Spleen (tissue), 11 donors: ENCODE data around the gene OPRM1. TPM values are rescaled to one million over a fixed set of nuclear protein-coding genes. Genes with fewer than 3 reads are reported as not detected.

Experiments
- DNase-seq: peaks from one replicate; pipeline ENCODE4 v3.0.0-alpha.2; 2020
- H3K27ac ChIP-seq, 8 donors: fragments of 200-600 bp; sonication (generic) in 7 of 8; 1 replicate in 4 of 8; 2 replicates in 4 of 8; pipeline versions ENCODE4 v1.5.0 to v1.8.0; 2016 to 2021; ENCODE audit warnings: inconsistent platforms in 4 of 8, mild to moderate bottlenecking in 4 of 8, moderate library complexity in 1 of 8
- H3K27me3 ChIP-seq, 7 donors: fragments of 200-600 bp; sonication (generic) in 6 of 7; replicated peaks in 1 of 7; 1 replicate in 4 of 7; 2 replicates in 3 of 7; pipeline versions ENCODE4 v1.5.0 to v1.8.0; 2016 to 2021; ENCODE audit warnings: inconsistent platforms in 3 of 7, mild to moderate bottlenecking in 1 of 7
- H3K36me3 ChIP-seq, 6 donors: fragments of 200-600 bp; sonication (generic) in 5 of 6; 1 replicate in 4 of 6; 2 replicates in 2 of 6; pipeline versions ENCODE4 v1.5.0 to v1.8.0; 2016 to 2021; ENCODE audit warnings: inconsistent platforms in 2 of 6
- H3K4me1 ChIP-seq, 6 donors: fragments of 200-600 bp; sonication (generic) in 5 of 6; 1 replicate in 3 of 6; 2 replicates in 3 of 6; pipeline versions ENCODE4 v1.5.0 to v1.8.0; 2016 to 2021; ENCODE audit warnings: inconsistent platforms in 3 of 6
- H3K4me3 ChIP-seq, 8 donors: fragments of 200-600 bp; sonication (generic) in 7 of 8; 1 replicate in 4 of 8; 2 replicates in 4 of 8; pipeline versions ENCODE4 v1.5.0 to v1.8.0; 2016 to 2021; ENCODE audit warnings: inconsistent platforms in 4 of 8, mild to moderate bottlenecking in 4 of 8, moderate library complexity in 2 of 8
- H3K9me3 ChIP-seq, 8 donors: fragments of 200-600 bp; sonication (generic) in 7 of 8; 1 replicate in 4 of 8; 2 replicates in 4 of 8; pipeline versions ENCODE4 v1.5.0 to v1.8.0; 2016 to 2021; ENCODE audit warnings: inconsistent platforms in 4 of 8
- POLR2A ChIP-seq, 3 donors: fragments of 450-650 bp; IDR thresholded peaks; one replicate each; pipeline ENCODE4 v1.5.1; 2017; ENCODE audit warnings: antibody characterized with exemption in 3 of 3, mild to moderate bottlenecking in 1 of 3
- POLR2AphosphoS5 ChIP-seq, 3 donors: sonication (generic); formaldehyde crosslinking; IDR thresholded peaks; one replicate each; pipeline ENCODE4 v1.5.1; 2017; ENCODE audit warnings: antibody characterized with exemption in 3 of 3
- WGBS, 5 donors: extraction: QIAGEN DNeasy Blood & Tissue Kit in 3 of 5; methylation state at CpG; one replicate each; pipeline versions ENCODE4 v1.1.5 to v1.1.7; 2013 to 2018; 5-methylcytosine and 5-hydroxymethylcytosine counted together
- intact Hi-C: fragments of 100-400 bp; cut with DNase I; formaldehyde crosslinking; loops from one replicate; pipeline ENCODE4 v1.15.0; 2023; ENCODE audit warnings: low total_unique reads
- polyA plus RNA-seq, 3 donors: library from polyadenylated mRNA; stranded (reverse); fragments of 200-250 nt; gene quantifications; one replicate each; pipeline ENCODE4 v1.2.1, GENCODE V29; 2013
- total RNA-seq, 7 donors: library from RNA; depleted of rRNA in 3 of 7; stranded (reverse); fragments of >200 nt in 3 of 7; fragmentation: NEBNext Ultra II Directional in 4 of 7; extraction: Animal tissue kit (Norgen Biotek cat#: 25700) in 4 of 7; gene quantifications; one replicate each; pipeline versions ENCODE4 v1.1.0 to v1.2.1, GENCODE V29; 2016 to 2021
- TF ChIP-seq, protein P1 (sequence below), 11 experiments: fragments of 200-600 bp in 7 of 11; fragments of 450-650 bp in 4 of 11; sonication (generic) in 4 of 11; IDR thresholded peaks in 8 of 11; conservative IDR thresholded peaks in 3 of 11; 1 replicate in 7 of 11; 2 replicates in 4 of 11; pipeline versions ENCODE4 v1.4.0 to v1.8.0; 2016 to 2021; ENCODE audit warnings: antibody characterized with exemption in 11 of 11, inconsistent platforms in 4 of 11, mild to moderate bottlenecking in 1 of 11
- donor health status: healthy with polysubstance abuse.
- donor health status: DM: no; HTN: no; CAD: no; lungs with moderate emphysema.
- donor health status: DM: no; HTN: no; CAD: no.
- donor health status: Bipolar disorder and iron deficiency.
- donor health status: healthy.
- donor health status: DM: no; HTN: no; CAD: no.
- donor health status: DM: yes; HTN: yes; CAD: no.

The OPRM1 gene
- total and polyA plus RNA-seq, 10 donors, result not detected

DNA sequence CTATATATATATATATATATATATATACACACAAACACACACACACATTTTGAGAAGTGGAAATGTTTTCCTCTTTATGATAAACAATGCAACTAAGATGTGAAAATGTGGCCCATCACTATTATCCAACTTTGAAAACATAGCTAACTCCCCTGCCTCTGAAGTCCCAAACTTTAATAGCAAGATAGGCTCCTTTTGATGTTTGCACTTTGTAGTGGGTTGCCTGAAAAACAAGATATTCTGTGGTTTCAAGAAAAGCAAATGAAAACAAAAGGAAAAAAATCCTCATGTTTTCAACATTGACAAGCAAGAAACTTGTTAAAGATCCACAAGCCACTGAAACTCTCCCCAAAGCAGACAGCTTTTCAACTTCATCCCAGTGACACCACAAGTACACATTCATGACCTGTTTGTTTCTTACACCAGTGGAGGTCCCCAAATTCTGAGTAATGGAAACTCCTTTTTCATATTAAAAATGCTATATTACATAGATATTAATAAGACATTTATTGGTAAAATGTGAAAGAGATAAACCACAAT, 227.6 kb downstream of the OPRM1 start:
- no peaks in the 10 kb centered on the region for H3K9me3 ChIP-seq
- H3K27ac ChIP-seq, result no peak overlapping the region
- no peak for DNase-seq
- H3K36me3 ChIP-seq, result no peaks in the 10 kb centered on the region
- no peak overlapping the region for H3K4me3 ChIP-seq
- no peaks in the 10 kb centered on the region for H3K27me3 ChIP-seq
- intact Hi-C loops, result no loop called here
- no peaks in the 10 kb centered on the region for H3K4me1 ChIP-seq
- TF ChIP-seq POLR2A (IDR thresholded peaks at IDR 0.05), result no peak
- TF ChIP-seq POLR2AphosphoS5 (IDR thresholded peaks at IDR 0.05), result no peak
- TF ChIP-seq, protein P1, sequence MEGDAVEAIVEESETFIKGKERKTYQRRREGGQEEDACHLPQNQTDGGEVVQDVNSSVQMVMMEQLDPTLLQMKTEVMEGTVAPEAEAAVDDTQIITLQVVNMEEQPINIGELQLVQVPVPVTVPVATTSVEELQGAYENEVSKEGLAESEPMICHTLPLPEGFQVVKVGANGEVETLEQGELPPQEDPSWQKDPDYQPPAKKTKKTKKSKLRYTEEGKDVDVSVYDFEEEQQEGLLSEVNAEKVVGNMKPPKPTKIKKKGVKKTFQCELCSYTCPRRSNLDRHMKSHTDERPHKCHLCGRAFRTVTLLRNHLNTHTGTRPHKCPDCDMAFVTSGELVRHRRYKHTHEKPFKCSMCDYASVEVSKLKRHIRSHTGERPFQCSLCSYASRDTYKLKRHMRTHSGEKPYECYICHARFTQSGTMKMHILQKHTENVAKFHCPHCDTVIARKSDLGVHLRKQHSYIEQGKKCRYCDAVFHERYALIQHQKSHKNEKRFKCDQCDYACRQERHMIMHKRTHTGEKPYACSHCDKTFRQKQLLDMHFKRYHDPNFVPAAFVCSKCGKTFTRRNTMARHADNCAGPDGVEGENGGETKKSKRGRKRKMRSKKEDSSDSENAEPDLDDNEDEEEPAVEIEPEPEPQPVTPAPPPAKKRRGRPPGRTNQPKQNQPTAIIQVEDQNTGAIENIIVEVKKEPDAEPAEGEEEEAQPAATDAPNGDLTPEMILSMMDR (IDR thresholded peaks at IDR 0.05 in 8 of 11, conservative IDR thresholded peaks at IDR 0.05 in 3 of 11), result no peak

DNA sequence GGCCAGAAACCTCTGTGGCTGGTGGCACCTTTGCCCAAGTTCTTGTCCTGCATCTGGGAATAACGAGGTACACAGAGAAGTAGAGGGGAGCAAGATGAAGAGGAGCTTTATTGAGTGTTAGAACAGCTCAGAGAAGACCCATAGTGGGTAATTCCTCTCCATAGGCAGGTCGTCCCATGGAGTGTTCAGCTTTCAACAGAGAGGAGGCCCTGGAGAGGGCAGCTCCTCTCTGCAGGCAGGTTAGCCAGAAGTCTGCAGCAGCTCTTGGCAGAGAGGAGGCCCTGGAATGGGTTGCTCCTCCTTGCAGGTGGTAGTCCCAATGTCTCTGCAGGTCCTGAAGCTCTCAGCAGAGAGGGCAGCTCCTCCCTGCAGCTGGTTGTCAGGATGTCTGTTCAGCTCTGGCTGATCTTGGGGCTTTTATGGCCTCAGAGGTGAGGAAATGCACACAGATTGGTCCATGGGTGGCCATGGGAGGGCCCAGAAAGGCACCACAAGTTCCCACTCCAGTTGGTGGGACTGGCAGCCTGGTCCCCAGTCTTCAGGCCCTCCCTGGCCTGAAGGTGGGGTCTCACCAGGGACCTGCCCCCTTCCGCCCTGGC, 228.6 kb downstream of the OPRM1 start:
- WGBS, 5 donors, result 78 to 90% (median 85%) methylated on average over 2 to 3 of the region's 3 CpGs
- Histone ChIP-seq H3K9me3 (no peaks in the 10 kb centered on the region), H3K27ac (no peak overlapping the region), H3K27me3 (no peaks in the 10 kb centered on the region), H3K4me3 (no peak overlapping the region), H3K36me3 (no peaks in the 10 kb centered on the region), H3K4me1 (no peaks in the 10 kb centered on the region)
- intact Hi-C loops, result no loop called here
- TF ChIP-seq POLR2A (IDR thresholded peaks at IDR 0.05) (no peak), POLR2AphosphoS5 (IDR thresholded peaks at IDR 0.05) (peak in 1 of 3 donors; percentile 36)
- TF ChIP-seq, protein P1 (IDR thresholded peaks at IDR 0.05 in 8 of 11, conservative IDR thresholded peaks at IDR 0.05 in 3 of 11), result no peak
- DNase-seq, result no peak

DNA sequence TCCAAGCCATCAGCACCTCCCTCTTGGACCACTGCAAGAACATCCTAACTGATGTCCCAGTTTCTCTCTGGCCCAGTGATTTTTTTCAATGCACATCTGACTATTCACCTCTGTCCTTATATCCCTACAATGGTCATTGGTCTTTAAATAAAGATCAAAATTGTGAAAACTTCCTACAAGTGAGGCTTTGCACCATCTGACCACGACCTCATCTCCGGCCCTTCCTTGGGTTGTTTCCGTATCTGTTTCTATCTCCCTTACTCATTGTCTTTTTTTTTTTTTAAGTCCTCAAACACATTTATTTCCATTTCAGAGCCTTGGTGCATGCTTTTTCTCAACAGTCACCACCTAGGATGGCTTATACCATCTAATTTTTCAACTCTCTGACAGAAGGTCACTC, 229.4 kb downstream of the OPRM1 start:
- no peaks in the 10 kb centered on the region for H3K4me1 ChIP-seq
- H3K9me3 ChIP-seq, result no peaks in the 10 kb centered on the region
- TF ChIP-seq POLR2AphosphoS5 (IDR thresholded peaks at IDR 0.05) (no peak), POLR2A (IDR thresholded peaks at IDR 0.05) (no peak)
- TF ChIP-seq, protein P1 (IDR thresholded peaks at IDR 0.05 in 8 of 11, conservative IDR thresholded peaks at IDR 0.05 in 3 of 11), result no peak
- no peaks in the 10 kb centered on the region for H3K36me3 ChIP-seq
- 49 to 81% (median 76%) methylated on average over 3 of the region's 3 CpGs for WGBS, 5 donors
- H3K27ac ChIP-seq, result no peak overlapping the region
- H3K27me3 ChIP-seq, result no peaks in the 10 kb centered on the region
- DNase-seq, result no peak
- no peak overlapping the region for H3K4me3 ChIP-seq
- intact Hi-C loops, result no loop called here

DNA sequence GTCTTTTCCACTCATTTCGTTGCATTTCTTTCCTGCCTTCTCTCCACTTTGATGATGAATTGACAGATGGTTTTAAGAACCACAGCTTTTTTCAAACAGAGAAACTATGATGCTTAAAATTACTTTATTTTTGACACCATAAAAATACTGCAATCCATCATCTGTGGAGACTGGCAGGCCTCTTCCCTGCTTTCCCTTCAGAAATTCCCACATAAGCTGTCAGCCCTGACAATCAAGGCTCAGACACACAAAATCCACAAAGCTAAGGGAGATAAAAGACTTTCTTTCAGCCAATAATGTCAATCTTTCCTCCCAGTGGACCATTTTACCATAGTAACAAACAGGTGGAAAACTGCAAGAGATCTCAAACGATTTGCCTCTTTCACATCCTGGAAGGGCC, 235.1 kb downstream of the OPRM1 start:
- Histone ChIP-seq H3K36me3 (no peaks in the 10 kb centered on the region), H3K27ac (no peak overlapping the region), H3K4me1 (peaks cover 0 to 21% (median 14%) of the 10 kb centered on the region in 6 donors), H3K4me3 (no peak overlapping the region), H3K27me3 (no peaks in the 10 kb centered on the region), H3K9me3 (no peaks in the 10 kb centered on the region)
- DNase-seq, result no peak
- intact Hi-C loops, result no loop called here
- WGBS, 5 donors, result 75 to 85% (median 76%) methylated on average over 2 of the region's 2 CpGs
- no peak for TF ChIP-seq POLR2A (IDR thresholded peaks at IDR 0.05)
